Umbilical cord (tissue), 2 donors: ENCODE data around the gene DRD1. TPM values are rescaled to one million over a fixed set of nuclear protein-coding genes. Genes with fewer than 3 reads are reported as not detected.
"Not testable (repeated sequence)": the region's sequence is repeated elsewhere in the genome, so short reads cannot be mapped to it uniquely, and the experiment has no call there.

Experiments
- DNase-seq: peaks from one replicate; pipeline ENCODE4 v3.0.0-alpha.2; 2015; ENCODE audit warnings: low spot score
- total RNA-seq: library from RNA; depleted of rRNA; stranded (reverse); fragments of >200 nt; gene quantifications from one replicate; pipeline ENCODE4 v1.2.3, GENCODE V29; 2014; ENCODE audit warnings: low replicate concordance; ENCODE audit not compliant: insufficient read depth

The DRD1 gene
- total RNA-seq, 1 donor from 2014 or later: 2.4 TPM

- DNase-seq: peak; percentile 84
Observed at GRCh38 chr5:175467983-175468690, 24.2 kb upstream of the DRD1 start.

DNA sequence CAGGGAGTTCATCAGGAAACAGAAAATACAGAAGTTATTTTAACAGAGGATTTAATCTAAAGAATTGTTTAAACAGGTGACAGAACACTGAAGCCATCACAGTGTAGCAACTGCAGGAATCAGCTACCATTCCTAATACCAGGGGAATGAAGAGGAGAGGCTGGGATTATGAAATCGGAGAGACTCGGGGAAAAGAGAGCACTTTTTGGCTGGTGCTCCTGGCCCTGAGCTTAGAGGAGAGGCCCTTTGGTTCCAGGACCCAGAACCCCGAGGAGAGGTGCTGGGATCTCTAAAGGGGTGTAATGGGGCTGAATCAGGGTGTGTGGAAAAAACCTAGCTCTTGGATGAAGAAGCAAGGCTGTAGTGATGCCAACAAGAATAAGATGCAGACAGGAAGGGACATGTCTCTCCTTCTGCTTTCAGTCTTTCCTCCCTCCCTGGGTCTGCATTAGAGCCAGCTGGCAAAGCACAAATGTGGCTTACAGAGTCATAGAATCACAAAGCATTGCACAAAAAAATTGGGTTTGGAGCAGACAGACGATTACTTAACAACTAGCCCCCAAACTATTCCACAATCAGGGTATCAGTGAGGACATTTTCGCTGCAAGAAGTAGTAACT, 22.8 kb upstream of the DRD1 start:
- peak; percentile 60 for DNase-seq

DNA sequence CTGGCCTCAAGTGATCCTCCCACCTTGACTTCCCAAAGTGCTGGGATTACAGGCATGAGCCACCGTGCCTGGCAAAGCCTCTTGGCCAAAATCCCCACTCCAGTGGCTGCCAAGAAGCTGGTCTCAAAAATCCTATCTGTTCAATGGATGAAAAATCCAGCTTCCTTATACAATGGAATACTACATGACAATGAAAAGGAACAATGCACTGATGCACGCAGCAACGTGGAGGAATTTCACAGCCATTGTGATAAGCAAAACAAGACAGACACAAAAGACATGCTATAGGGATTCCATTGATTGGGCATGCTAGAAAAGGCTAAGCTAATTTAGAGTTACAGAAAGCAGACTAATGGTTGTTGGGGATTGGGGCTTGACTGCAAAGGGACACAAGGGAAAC, 21.3 kb upstream of the DRD1 start:
- DNase-seq: no peak

GRCh38 chr5:175464942-175465233, 20.9 kb upstream of the DRD1 start:
- no peak for DNase-seq

DNA sequence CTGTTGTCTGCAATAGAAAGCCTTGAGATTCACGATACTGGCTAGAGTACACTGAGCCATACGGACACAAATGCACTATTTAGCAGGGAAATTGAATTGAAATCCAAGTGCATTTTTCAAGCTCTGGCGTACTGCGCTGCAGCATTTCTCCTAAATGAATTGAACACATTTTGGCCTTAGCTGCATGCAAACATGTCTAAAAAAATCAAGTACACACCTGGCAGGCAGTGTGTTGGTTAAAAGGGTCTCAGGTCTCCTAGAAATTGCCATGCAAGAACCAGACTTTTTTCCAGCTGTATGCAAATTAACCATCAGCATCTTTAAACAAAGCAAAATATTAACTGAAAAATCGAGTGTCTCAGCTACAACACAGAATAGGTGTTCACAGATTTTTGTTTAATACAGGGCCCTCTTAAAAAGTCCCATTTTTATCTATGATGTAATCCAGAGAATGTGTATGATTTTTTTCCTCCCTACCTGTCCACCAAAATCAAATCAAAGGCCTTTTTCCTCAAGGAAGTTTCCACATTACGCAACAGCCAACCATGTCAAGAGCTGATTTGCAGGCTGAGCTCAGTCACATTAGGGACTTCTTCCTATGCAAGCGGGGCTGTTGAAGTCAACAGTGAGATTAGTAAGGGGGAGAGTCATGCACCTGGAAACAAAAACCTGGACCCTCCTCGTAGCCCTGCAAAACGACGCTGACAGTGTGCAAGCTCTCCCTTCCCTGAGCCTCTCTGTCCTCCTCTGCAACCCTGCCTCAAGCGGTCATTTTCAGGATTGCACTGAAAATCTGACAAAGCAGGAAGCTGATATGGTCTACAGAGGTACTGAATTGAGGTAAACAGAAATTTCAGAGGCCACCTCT, 20.3 kb upstream of the DRD1 start:
- peak; percentile 60 for DNase-seq

DNA sequence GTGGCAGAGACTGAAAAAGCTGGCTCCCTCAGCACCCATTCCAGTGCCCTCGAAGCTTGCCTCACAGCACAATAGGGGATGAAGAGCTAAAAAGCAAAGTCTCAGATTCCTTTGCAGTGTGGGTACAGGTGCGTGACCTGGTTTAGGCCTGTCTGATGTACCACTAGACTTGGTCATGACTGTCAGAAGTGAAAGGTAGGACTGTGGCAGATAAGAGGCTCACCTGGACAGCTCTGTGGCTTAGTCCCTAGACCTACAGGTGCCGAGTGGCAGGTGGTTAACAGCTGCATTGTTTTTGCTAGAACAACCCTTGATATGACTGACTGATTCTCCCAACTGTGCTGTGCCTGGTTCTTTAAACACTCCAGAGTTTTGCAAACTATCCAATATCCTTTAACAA, 19.7 kb upstream of the DRD1 start:
- no peak for DNase-seq

- DNase-seq: no peak
Observed at GRCh38 chr5:175461370-175461769, 17.4 kb upstream of the DRD1 start.

- no peak for DNase-seq
Observed at GRCh38 chr5:175460552-175460951, 16.6 kb upstream of the DRD1 start.

DNA sequence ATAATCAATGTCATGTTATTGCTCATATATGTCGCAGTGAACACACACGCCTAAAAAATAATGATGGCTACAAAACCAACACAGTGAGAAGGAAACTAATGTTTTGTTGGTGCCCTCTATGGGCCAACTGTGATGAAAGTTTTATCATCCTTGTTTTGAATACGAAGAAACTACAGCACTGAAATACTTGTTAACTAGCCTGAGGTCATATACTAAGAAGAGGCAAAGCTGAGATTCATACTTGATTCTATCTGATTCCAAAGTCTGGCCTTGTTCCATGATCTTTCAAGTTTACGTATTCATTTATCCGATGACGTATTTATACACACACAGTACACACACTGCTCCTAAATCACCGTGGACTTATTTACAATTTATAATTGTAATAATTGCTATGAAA, 16.1 kb upstream of the DRD1 start:
- DNase-seq: peak; percentile 57

DNA sequence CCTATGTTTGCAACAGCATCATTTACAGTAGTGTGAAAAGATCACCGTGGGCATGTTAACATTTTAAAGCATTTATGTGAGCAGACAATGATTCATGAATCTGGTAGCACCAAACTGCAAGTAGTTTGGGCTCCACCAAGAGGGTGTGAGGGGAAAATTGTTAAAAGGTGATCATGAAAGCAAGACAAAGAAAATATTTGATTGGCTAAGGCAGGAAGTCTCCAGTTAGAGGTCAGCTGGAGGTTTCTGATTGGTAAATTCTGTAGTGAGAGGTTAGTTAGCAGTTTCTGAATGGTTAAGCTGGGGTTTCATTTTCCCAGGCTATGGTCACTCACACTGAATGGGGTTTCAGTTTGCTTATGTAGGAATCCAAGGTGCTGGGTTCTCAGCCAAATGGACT, 13.5 kb upstream of the DRD1 start:
- no peak for DNase-seq

- no peak for DNase-seq
Observed at GRCh38 chr5:175456105-175456742, 12.2 kb upstream of the DRD1 start.

DNA sequence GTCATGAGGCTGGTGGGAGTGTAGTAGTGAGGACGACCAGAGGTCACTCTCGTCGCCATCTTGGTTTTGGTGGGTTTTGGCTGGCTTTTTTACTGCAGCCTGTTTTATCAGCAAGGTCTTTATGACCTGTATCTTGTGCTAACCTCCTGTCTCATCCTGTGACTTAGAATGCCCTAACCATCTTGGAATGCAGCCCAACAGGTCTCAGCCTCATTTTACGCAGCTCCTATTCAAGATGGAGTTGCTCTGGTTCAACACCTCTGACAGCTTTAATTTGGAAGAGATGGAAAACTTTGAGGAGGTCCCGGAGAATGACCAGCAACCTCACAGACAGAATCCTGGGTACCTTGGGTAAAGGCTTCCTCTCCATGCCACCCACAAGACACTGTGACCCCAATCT, 10.4 kb upstream of the DRD1 start:
- DNase-seq: not testable (repeated sequence)

GRCh38 chr5:175452166-175452565, 8.2 kb upstream of the DRD1 start:
- DNase-seq: no peak

GRCh38 chr5:175448276-175448675, 4.3 kb upstream of the DRD1 start:
- no peak for DNase-seq

GRCh38 chr5:175447571-175447970, 3.6 kb upstream of the DRD1 start:
- no peak for DNase-seq

DNA sequence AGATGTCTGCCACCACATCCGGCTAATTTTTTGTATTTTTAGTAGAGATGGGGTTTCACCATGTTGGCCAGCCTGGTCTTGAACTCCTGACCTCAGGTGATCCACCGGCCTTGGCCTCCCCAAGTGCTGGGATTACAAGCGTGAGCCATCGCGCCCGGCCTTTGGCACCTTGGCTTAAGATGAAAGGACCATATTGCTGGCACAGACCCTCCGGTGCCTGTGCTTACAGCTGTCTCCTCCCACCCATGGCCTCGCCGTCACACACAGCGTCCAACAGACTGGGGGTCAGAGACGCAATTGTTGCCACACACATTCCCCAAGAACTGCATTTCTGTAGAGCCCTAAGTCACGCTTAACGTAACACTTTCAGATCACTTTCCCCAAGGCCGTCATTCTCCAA, 2.4 kb upstream of the DRD1 start:
- DNase-seq: not testable (repeated sequence)

DNA sequence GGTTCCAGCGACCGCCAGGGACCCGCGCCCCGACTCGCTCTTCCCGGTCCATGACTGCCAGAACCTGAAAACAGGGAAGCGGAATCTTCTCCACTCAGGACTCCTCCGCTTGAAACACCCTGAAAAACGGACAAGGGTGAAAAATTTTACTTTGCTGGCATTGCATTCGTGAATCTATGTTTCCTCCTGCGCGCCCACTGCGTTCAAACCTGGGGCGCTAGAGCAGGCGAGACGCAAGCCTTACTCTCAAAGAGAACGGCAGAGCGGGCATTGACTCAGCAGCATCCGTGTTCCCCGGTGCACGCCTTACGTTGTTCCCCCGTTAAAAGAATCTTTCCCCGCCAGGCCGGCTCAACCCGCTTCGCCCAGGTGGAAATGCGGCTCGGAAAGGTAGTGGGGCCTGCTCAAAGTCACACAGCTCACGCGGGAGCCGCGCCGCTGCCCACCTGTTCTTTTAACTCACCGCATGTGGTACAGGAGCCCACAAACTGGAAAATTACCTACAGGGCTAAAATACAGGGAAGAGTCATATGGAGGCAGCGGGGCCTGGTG, 999 bp upstream of the DRD1 start:
- no peak for DNase-seq

- DNase-seq: peak; percentile 10
Observed at GRCh38 chr5:175443514-175444059, 395 bp downstream of the DRD1 start.

DNA sequence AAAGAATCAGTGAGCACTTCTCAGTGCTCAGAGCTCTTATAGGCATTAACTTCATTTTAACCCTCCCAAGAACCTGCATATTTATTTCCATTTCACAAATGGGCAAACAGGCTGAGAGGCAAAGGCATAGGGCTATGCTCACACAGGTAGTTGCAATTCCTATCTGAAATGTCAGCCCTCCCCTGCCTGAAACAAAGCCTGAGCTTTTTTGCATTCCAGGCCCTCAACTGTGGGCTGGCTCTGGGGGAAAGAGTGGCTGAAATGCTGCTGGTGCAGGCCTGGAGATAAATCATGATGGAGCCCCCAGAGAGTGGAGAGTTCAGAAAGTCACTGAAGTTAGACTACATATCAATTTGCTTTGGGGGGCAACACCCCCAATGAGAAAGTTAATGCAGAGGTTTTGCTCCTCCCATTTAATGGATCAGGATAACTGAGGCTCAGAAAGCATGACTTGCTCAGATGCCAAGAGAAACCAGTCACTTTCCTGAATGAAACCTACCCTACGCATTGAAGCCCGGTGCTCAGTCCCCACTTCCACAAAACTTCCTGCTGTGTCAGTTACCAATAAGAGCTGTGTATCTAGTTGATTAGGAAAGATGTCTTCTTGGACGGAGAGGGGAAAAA, 5.6 kb downstream of the DRD1 start:
- DNase-seq: no peak

DNA sequence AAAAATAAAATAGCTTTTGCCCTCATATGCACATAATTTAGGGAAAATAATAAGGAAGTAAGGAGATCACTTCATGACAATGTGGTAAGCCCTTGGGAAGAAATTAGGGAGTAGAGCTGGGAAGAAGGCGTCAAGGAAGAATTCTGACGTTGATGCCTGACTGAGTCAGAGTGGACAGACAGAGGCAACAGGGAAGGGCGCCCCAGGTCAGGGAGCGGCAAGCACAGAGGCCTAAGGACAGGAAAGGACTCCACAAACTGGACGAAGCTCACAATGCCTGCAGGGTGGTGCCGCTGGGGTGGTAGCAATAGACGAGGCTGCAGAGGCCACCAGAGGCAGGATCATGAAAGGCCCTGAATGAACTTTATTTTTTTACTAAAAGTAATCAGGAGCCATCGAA, 7.6 kb downstream of the DRD1 start:
- no peak for DNase-seq

DNA sequence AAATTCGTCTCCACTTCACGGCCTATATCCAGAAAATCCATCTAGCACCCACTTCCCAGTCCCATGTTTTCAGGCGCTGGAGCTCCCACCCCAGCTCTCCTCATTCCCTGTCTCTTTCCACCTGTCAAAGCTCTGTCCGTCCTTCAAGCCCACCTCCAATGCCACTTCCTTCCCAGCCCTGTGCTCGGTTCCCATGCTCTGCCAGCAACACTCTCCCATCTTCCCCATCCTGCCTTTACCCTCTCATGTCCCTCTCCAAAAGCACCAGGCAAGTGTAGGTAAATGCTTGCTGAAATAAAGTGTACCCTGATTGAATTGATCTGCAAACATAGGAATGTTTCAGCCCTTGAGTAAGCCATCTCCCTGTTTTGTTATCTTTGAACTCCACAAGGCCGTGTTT, 9.2 kb downstream of the DRD1 start:
- no peak for DNase-seq
